ENCODE data around the gene PTPN1.
"Not testable (repeated sequence)": the region's sequence is repeated elsewhere in the genome, so short reads cannot be mapped to it uniquely, and the experiment has no call there.

PTPN1 gene

DNA sequence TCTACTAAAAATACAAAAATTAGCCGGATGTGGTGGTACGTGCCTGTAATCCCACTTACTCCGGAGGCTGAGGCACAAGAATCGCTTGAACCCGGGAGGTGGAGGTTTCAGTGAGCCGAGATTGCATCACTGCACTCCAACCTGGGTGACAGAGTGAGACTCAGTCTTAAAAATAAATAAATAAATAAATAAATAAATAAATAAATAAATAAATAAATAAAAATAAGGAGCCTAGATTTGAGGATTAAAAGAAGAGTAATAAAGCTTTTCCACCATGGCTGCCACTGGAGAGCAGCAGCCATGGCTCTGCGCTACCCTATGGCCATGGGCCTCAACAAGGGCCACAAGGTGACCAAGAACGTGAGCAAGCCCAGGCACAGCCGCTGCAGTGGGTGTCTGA lies 110.3 kb downstream of the PTPN1 start:
- not testable (repeated sequence) for DNase-seq

DNA sequence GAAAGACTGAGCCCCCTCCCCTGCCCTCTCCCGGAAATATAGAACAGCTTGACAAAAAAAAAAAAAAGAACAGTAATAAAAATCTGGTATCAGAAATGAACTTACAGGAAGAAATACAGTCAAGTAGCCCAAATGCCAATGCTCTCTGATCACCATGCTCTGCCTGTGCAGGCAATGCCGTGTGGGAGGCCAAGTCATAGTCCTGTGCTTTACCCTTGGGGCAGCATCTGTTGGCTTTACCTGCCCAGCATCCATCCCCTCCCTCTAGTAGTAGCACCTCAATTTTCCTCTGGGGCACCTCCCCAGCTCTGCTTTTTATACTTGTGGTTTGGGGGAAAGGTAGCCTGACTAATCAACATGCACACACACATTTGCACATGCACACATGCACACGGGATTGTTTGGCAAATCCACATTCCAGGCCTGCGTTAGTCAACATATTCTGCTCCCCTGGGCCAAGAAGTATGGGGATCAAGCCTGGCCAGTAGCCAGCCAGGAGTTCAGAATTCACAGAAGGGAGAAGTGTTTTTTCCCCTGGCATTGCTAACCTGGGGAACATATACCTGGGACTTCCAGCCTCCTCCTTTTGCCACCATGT lies 111.0 kb downstream of the PTPN1 start:
- no peak for DNase-seq

DNA sequence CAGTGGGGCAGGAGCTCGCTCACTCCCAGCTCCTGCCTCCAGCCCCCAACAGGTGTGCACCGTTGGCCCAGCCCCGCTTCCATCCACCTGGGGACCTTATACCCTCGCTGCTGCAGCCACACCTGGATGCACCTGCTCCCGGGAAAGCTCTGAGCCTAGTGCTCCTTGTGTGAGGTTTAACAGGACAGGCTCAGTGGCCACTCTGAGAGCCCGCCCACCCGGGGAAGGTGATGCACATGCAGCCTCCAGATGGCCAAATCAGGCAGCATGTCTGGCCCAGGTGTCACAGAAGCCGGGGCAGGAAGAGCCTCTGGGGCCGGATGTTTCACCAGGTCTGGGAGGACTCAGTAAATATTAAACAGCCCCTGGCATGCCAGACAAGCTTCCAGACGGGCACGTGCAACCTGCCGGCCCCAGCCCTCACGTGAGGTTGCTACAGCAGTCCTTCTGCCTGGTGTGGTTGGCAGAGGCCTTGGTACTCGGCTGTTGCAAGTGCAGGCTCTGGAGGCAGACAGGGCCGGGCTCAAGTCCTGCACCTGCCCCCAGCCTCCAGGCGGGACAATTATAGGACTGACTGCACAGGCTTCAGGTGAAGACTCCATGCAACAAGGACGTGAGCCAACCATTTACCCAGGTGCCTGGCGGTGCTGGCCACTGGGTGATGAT lies 114.3 kb downstream of the PTPN1 start:
- peak; percentile 11 for DNase-seq

DNA sequence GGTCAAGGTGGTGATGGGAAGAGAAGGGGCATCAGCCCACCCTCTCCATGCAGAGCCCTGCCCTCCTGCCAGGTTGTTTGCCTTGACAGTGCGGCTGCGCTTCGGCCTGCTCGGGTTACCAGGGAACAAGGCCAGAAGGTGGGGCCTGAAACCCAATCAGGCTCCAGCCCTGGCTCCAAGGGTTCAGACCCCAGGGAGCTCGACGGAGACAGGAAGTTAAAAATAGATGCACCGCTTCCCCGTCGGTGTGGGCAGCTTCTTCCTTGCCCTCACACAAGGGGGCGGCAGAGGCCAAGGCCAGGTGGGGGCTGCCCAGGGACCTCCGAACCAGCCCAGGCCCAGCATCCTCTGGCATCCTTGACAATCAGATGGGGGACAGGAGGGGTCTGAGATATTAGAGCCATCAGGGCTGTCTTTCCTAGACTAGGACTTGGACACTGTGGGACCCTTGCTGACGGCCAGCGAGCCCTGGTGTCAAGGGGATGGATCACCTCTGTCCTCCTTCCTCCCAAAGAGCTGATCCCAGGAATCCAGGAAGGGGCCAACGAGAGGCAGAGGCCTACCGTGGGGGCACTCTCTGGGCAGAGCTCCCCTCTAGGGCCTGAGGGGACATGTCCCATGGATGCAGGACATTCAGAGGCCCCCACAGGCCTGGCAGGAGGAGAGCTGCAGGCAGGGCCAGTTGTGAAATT lies 115.9 kb downstream of the PTPN1 start:
- no peak for DNase-seq

DNA sequence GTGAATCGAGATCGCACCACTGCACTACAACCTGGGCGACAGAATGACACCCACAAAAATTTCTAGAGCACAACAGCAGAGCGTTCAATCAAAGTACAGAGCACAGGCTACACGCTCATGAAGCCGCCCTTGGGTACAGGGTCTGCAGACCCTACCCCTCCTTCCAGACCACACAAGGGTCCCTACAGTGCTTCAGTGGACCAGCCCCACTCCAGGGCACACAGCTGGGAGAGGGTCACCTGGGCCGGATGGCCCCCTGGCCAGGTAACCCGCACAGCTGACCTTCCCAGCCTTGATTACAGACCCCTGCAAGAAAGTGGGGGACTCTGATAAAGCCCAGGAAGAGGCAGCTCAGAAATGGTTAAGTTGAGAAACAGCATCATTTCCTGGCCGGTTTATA lies 117.6 kb downstream of the PTPN1 start:
- DNase-seq = no peak

DNA sequence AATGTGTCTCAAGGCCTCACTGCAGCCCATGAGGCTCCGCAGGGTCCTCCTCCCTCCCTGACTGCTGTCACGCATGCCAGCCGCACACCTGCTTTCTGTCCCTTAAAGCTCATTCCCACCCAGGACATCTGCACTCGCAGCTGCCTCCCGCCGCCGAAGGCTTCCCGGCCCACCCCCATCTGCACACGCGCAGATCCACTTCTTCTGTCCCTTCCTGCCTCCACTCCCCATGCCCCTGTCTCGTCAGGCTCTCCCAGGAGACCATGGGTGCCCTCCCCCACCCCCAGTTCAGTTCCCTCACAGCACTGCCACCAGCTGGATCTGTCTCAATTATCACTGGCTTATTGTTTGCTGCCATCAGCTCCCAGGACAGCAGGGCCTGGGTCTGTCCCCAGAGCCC lies 118.1 kb downstream of the PTPN1 start:
- DNase-seq = no peak

DNA sequence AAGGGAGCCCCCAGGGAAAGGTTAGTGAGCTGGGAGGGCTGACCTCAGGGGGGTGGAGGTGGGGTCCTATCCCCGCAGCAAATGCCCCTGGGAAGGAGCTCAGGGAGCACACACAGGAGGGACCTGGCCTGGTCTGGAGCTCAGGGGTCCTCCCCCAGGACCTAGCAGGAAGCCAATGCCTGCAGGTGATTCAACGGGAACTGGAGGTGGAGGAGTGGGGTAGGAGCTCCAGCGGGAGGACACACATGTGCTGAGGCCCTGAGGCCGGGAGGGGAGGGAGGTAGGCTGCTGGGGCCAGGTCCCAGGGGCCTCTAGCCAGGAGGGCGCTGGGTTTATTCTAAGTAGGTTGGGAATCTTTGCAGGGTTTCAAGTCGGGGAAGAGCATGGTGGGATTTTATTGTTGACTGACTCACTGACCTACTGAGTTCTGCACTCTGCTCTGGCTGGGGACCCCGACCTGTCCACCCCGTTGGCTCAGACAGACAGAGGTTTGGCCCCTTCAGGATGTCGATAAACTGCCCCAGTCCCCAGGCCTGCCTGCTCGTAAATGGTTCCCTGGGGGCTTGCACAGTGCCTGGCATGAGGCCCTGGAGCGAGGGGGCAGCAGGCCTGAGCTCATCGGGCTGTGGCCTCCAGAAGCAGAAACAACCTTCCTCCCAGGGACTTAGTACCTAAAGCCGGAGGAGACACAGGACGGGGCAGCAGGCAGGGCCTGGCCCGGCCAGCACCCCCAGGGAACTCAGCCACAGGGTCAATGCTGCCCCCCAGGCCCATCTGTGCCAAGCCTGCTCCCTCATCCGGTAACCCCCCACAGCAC lies 118.9 kb downstream of the PTPN1 start:
- DNase-seq = no peak

DNA sequence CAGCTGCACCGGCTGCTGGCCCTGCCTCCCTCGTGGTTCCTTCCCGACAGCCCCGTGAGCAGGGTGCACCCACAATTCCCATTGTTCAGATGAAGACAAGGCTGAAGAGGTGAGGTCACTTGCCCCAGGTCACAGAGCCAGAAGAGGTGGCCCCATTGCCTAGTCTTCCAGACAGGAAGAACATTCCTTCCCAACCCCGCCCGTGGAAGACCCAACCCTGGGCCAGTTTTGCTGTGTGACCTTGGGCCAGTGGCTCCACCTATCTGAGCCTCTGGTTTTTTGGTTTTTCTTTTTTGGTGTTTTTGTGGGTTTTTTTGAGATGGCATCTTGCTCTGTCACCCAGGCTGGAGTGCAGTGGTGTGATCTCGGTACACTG lies 119.5 kb downstream of the PTPN1 start:
- no peak for DNase-seq

DNA sequence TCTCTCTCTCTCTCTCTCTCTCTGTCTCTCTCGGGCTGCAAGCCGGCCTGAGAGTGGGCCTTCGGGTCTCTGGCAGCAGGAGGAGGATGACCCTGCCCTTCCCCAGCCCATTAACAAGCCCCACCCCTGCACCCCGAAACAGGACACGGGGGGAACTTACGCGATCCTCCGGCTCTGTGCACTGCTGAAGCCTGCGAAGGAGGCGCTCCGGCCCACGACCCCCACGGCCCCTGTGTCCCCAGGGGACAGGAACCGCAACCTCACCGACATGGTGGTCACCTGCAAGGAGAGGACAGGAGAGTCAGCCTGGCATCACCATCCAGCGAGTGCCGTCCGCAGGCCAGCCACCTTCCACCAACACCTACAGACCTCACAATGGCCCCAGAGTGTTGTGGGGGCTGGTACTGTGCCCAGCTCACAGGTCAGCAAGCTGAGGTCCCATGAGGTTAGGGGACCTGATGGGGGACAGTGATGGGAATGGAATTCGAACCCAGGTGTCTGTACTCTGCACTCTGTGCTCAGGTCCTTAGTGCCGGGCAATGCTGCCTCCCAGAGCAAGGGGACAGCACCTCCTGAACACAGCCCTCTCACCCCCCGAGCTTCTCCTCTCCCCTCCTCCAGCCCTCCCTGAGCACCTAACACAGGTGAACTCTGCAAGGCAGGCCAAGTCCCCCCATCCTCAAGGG lies 120.5 kb downstream of the PTPN1 start:
- DNase-seq = no peak

DNA sequence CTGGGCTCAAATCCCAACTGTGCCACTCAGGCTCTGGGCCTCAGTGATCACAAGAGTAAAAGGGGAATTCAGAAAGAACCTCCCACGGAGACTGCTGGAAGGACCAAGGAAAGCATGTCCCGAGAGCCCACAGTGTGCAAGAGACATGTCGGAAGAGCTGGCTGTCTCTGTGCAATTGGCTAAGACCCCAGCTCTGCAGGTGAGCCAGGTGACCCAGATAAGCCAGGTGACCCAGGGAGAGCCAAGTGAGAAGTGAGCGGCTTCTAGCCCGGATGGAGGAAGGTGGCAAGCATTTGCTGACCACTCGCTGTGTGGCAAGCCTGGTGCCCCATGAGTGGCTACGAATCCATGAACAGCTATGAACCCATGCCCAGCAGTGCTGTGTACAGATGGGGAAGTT lies 122.1 kb downstream of the PTPN1 start:
- no peak for DNase-seq

DNA sequence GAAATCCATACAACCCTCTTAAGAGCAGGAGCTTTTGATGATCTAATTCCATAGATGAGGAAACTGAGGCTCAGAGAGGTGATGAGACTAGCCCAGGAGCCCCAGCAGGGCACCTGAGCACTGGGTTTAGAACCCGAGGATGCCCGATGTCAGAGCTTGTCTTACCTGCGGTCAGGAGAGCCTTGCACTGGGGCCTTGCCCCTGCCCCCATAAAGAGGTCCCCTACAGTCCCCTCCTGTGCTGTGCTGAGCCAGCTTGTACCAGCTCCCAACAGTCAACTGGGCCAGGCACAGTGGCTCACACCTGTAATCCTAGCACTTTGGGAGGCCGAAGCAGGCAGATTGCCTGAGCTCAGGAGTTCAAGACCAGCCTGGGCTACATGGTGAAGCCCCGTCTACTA lies 122.5 kb downstream of the PTPN1 start:
- DNase-seq = no peak

DNA sequence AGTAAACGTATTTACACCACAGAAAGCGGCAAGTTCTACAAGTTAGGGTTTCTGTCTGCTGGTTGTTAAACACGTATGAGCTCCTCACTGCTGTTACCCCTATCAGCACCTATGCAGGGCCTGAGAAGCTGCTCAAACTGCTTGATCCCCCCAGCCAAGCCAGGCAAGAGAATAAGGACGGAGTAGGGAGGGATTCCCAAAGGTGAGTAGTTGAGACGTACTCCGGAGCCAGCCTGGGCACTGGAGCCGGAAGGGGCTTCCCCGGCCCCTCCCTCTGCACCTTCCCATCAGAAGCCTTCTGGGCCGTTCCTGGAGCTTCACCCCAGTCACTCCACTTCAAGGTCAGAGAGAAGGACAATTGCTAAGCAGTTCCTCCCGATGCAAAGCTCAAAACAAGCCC lies 123.2 kb downstream of the PTPN1 start:
- DNase-seq = no peak

DNA sequence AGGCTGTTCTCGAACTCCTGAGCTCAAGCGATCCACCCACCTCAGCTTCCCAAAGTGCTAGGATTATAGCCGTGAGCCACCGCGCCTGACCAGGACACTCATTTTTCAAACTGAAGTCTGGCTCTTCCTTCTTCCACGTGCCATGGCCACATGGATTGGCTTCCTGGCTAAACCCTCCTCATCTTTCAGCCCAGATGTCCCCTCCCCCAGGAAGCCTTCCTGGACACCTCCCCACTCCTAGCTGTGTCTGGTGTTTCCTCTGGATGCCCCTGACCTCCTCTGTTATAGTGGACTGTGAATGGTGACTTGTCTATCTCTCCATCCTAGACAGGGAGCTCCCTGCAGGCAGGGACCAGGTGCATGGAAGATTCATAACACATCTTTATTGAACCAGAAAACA lies 124.0 kb downstream of the PTPN1 start:
- DNase-seq = no peak
